HepG2 (cell line): ENCODE results near the gene NPC1. TPM values are rescaled to one million over a fixed set of nuclear protein-coding genes. Genes with fewer than 3 reads are reported as not detected.
A peak's percentile ranks its signal among the peaks of the same experiment; 100 is the strongest.

Experiments
- CTCF ChIP-seq: sonication (generic); formaldehyde crosslinking; IDR thresholded peaks from 2 replicates; pipeline ENCODE4 v1.5.0; 2020; ENCODE audit warnings: mild to moderate bottlenecking, missing genetic modification reagents, moderate library complexity
- FOXA1 ChIP-seq, 2 experiments: fragments of 450-650 bp in 1 of 2; sonication (generic) in 1 of 2; formaldehyde crosslinking in 1 of 2; IDR thresholded peaks; 2 replicates each; pipeline versions ENCODE4 v1.4.0 to v1.6.1; 2016 to 2020; ENCODE audit warnings: missing genetic modification reagents in 1 of 2
- HMG20A ChIP-seq: IDR thresholded peaks from 2 replicates; pipeline ENCODE4 v1.6.1; 2016; ENCODE audit warnings: borderline replicate concordance
- HOXA3 ChIP-seq: sonication (generic); formaldehyde crosslinking; IDR thresholded peaks from 2 replicates; pipeline ENCODE4 v1.5.0; 2020; ENCODE audit warnings: missing genetic modification reagents
- NR2F6 ChIP-seq, 2 experiments: IDR thresholded peaks; 2 replicates each; pipeline ENCODE4 v1.6.1; 2016; ENCODE audit warnings: antibody characterized with exemption in 1 of 2, mild to moderate bottlenecking in 1 of 2
- PATZ1 ChIP-seq: sonication (generic); formaldehyde crosslinking; IDR thresholded peaks from 2 replicates; pipeline ENCODE4 v1.4.0; 2020; ENCODE audit warnings: missing genetic modification reagents
- PBX3 ChIP-seq: sonication (generic); formaldehyde crosslinking; IDR thresholded peaks from 2 replicates; pipeline ENCODE4 v1.8.1; 2023; ENCODE audit warnings: missing genetic modification reagents, inconsistent platforms, borderline replicate concordance
- POGK ChIP-seq: sonication (generic); formaldehyde crosslinking; conservative IDR thresholded peaks from 2 replicates; pipeline ENCODE4 v1.8.0; 2022; ENCODE audit warnings: mild to moderate bottlenecking, moderate library complexity, missing genetic modification reagents
- SIN3B ChIP-seq: fragments of 150-350 bp; IDR thresholded peaks from 2 replicates; pipeline ENCODE4 v1.6.1; 2014; ENCODE audit warnings: low read length
- TP53 ChIP-seq: sonication (generic); formaldehyde crosslinking; conservative IDR thresholded peaks from 2 replicates; pipeline ENCODE4 v1.4.0; 2020; ENCODE audit warnings: missing genetic modification reagents
- ZBTB37 ChIP-seq: sonication (generic); formaldehyde crosslinking; IDR thresholded peaks from 2 replicates; pipeline ENCODE4 v1.4.0; 2020; ENCODE audit warnings: mild to moderate bottlenecking, missing genetic modification reagents
- ZBTB7B ChIP-seq: sonication (generic); formaldehyde crosslinking; IDR thresholded peaks from 2 replicates; pipeline ENCODE4 v1.4.0; 2020; ENCODE audit warnings: missing genetic modification reagents
- ZFX ChIP-seq: sonication (generic); formaldehyde crosslinking; IDR thresholded peaks from 2 replicates; pipeline ENCODE4 v1.4.0; 2020; ENCODE audit warnings: mild to moderate bottlenecking, low read depth, missing genetic modification reagents, moderate library complexity
- ZNF563 ChIP-seq: sonication (generic); formaldehyde crosslinking; IDR thresholded peaks from 2 replicates; pipeline ENCODE4 v1.8.0; 2022; ENCODE audit warnings: mild to moderate bottlenecking, moderate library complexity, missing genetic modification reagents
- ZNF567 ChIP-seq: sonication (generic); formaldehyde crosslinking; IDR thresholded peaks from 2 replicates; pipeline ENCODE4 v1.8.1; 2023; ENCODE audit warnings: mild to moderate bottlenecking, missing genetic modification reagents, borderline replicate concordance
- ZNF660 ChIP-seq: sonication (generic); formaldehyde crosslinking; IDR thresholded peaks from 2 replicates; pipeline ENCODE4 v1.5.1; 2020; ENCODE audit warnings: mild to moderate bottlenecking, low read depth, missing genetic modification reagents, borderline replicate concordance
- ZNF782 ChIP-seq: sonication (generic); formaldehyde crosslinking; IDR thresholded peaks from 2 replicates; pipeline ENCODE4 v1.4.0; 2020; ENCODE audit warnings: missing genetic modification reagents, mild to moderate bottlenecking, borderline replicate concordance
- ZSCAN25 ChIP-seq: sonication (generic); formaldehyde crosslinking; IDR thresholded peaks from 2 replicates; pipeline ENCODE4 v1.8.0; 2022; ENCODE audit warnings: mild to moderate bottlenecking, missing genetic modification reagents
- polyA plus RNA-seq, 8 experiments: library from polyadenylated mRNA; depleted of rRNA in 3 of 8; stranded (reverse) in 7 of 8; unstranded in 1 of 8; fragments of >200 nt; fragmentation: Illumina TruSeq in 4 of 8; extraction: Trizol in 4 of 8; gene quantifications; 2 replicates each; pipeline versions ENCODE4 v1.2.1 to v1.2.3, GENCODE V29; 2011 to 2016; ENCODE audit warnings: low read depth in 4 of 8, missing spikeins in 1 of 8, mixed read lengths in 1 of 8; ENCODE audit not compliant: insufficient read depth in 1 of 8
- total RNA-seq, 5 experiments: library from RNA; depleted of rRNA; stranded (reverse); fragments of >200 nt; fragmentation: Illumina TruSeq; extraction: Trizol; gene quantifications; 2 replicates each; pipeline ENCODE4 v1.2.3, GENCODE V29; 2016; ENCODE audit warnings: low read depth in 1 of 5

Gene NPC1
- total and polyA plus RNA-seq, 2 of the 13 experiments (the other 11 are each of a cell fraction or from before 2014, with no cell fraction given): 46.5 to 114 TPM

- TF ChIP-seq PATZ1 (peak; percentile 30; the same call in 1 of the 2 replicates), POGK (CRISPR knock-in tag) (0 out of 2 replicates have a peak, but pooled peaks have one; percentile 25), ZBTB37 (CRISPR knock-in tag) (no peak), ZNF660 (CRISPR knock-in tag) (no peak), ZNF567 (CRISPR knock-in tag) (no peak), PBX3 (CRISPR knock-in tag) (no peak), ZFX (CRISPR knock-in tag) (peak; percentile 38; the same call in 1 of the 2 replicates), NR2F6 (IDR thresholded peaks at IDR 0.05) (peak; percentile 59), NR2F6 (CRISPR knock-in tag; IDR thresholded peaks at IDR 0.05) (0 out of 2 replicates have a peak, but pooled peaks have one; percentile 42), ZNF563 (CRISPR knock-in tag) (no peak), ZNF782 (CRISPR knock-in tag) (no peak), HMG20A (0 out of 2 replicates have a peak, but pooled peaks have one; percentile 32), FOXA1 (IDR thresholded peaks at IDR 0.05) (no peak), FOXA1 (CRISPR knock-in tag; IDR thresholded peaks at IDR 0.05) (0 out of 2 replicates have a peak, but pooled peaks have one; percentile 27), ZBTB7B (CRISPR knock-in tag) (peak; percentile 68; the same call in 1 of the 2 replicates), CTCF (CRISPR knock-in tag) (peak; percentile 40; the same call in 1 of the 2 replicates), SIN3B (no peak), TP53 (no peak), HOXA3 (CRISPR knock-in tag) (no peak), ZSCAN25 (CRISPR knock-in tag) (no peak)
Observed at GRCh38 chr18:23618862-23619387, 32.6 kb upstream of the NPC1 start (continued).
